ENCODE measurements around the gene ABHD16A.

The ABHD16A gene

DNA sequence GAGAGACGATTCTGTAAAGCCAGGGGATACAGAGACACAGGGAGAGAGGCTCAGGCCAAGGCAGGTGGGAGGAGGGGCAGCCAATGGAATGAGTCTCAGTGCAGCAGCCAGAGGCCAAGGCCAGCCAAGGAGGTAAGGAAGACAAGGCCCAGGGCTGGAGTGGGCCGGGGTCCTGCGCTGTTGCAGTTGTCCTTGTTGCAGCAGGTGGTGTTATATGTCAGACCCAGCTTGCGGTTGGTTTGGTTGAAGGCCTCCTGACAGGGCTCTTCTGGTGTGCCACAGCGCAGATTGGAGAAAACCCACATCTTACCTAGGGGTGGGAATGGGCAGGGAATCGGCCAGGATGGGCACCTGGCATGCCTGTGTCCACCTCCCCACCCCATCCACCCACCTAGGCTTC is 15.9 kb upstream of the ABHD16A start:
- no peak for DNase-seq (ENCODE audit: low read depth)
- H3K4me3 ChIP-seq (ENCODE audit: low read depth, low read length), result no peak overlapping the region
- TF ChIP-seq CTCF (IDR thresholded peaks at IDR 0.05; ENCODE audit: low read depth, low read length, missing control alignments), result no peak

GRCh38 chr6:31718265-31718664 is 15.1 kb upstream of the ABHD16A start:
- H3K4me3 ChIP-seq (ENCODE audit: low read depth, low read length), result no peak overlapping the region
- DNase-seq (ENCODE audit: low read depth), result no peak
- no peak for TF ChIP-seq CTCF (IDR thresholded peaks at IDR 0.05; ENCODE audit: low read depth, low read length, missing control alignments)

- no peak for DNase-seq (ENCODE audit: low read depth)
- TF ChIP-seq CTCF (IDR thresholded peaks at IDR 0.05; ENCODE audit: low read depth, low read length, missing control alignments), result no peak
- H3K4me3 ChIP-seq (ENCODE audit: low read depth, low read length), result no peak overlapping the region
Measured at GRCh38 chr6:31717499-31718222, 14.5 kb upstream of the ABHD16A start.

DNA sequence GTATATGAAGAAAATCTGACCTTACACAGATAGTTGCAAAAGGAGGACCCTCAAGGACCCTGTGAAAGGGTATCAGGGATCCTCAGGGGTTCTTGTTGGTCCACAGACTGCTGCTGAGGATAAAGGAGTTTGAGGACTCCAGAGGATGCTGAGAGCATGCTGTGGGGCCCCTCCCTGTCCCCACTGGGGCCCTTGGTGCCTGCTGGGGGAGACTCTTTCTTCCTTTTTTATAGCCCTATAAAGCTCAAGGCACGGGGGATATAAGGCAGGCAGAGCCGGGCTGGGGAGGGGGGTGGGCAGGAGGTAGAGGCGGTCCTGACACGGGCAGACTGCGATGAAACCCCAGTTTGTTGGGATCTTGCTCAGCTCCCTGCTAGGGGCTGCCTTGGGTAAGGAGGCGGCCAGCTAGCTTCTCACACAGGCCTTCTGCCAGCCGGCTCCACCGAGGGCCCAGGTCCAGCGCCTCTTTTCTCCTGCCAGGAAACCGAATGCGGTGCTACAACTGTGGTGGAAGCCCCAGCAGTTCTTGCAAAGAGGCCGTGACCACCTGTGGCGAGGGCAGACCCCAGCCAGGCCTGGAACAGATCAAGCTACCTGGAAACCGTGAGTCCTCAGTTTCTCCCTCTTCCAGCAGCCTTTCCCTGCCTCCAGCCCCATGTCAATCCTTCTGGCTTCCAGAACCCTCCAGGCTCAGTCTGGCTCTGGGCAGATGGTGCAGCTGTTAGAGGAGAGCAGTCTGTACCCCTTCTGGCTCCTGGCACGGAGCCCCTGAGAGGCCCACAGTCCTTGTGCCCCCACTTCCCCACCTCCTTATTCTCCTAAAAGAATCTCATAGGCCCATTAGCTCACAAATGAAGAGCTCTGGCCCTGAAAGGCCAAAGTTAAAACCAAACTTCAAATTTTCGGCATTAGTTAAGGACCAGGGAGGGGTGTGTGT is 12.2 kb upstream of the ABHD16A start, which contains the start of gene LY6G6D:
LY6G6D (plus strand) TSS at position 327 of the 937 bp plus-strand sequence; CDS start at position 335, 8 bp downstream.
- DNase-seq (ENCODE audit: low read depth), result no peak
- H3K4me3 ChIP-seq (ENCODE audit: low read depth, low read length), result no peak within 1 kb of the TSS
- no peak for TF ChIP-seq CTCF (IDR thresholded peaks at IDR 0.05; ENCODE audit: low read depth, low read length, missing control alignments)

DNA sequence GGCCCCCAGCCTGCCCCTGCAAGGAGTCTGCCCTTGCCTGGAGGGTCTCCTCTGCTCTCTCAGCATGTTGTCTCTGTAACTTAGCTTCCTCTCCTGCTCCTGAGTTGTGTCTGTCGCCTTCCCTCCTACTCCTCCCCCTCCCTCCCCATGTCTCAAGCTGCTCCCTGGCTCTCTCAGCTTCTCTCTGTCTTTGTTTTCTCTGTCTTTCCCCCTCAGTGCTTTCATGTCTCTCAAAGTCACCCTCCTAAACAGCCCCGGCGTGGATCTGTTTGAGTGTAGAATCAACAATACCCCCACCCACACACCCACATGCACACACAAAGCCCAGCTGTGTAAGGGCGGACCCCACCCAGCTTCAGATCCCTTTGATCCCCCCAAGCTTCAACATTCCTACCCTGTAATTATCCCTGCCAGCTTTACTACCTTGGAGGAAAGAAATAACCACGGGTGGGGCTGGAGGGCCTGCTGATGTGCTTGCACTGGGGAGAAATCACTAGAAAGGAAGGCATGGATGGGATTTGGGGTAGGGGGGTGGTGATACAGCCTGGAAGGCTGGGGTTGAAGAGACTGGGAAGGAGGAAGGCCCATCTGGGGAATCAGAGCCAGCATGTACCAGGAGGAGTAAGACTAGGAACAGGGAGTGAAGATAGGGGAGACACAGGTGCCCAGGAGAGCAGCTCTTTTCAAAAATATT is 11.0 kb upstream of the ABHD16A start:
- no peak for TF ChIP-seq CTCF (IDR thresholded peaks at IDR 0.05; ENCODE audit: low read depth, low read length, missing control alignments)
- DNase-seq (ENCODE audit: low read depth), result no peak
- H3K4me3 ChIP-seq (ENCODE audit: low read depth, low read length), result no peak overlapping the region

GRCh38 chr6:31713465-31713864 is 10.3 kb upstream of the ABHD16A start:
- no peak for TF ChIP-seq CTCF (IDR thresholded peaks at IDR 0.05; ENCODE audit: low read depth, low read length, missing control alignments)
- no peak overlapping the region for H3K4me3 ChIP-seq (ENCODE audit: low read depth, low read length)
- DNase-seq (ENCODE audit: low read depth), result no peak

All from GM12864 (cell line).